Neural crest cell (in vitro differentiated cells): ENCODE measurements around the gene ARHGAP18. TPM values are rescaled to one million over a fixed set of nuclear protein-coding genes. Genes with fewer than 3 reads are reported as not detected.
A peak's percentile ranks its signal among the peaks of the same experiment; 100 is the strongest.

Experiments used
- DNase-seq: peaks from one replicate; pipeline ENCODE4 v3.0.0; 2021; ENCODE audit warnings: low read depth, mixed read lengths, low spot score
- H3K27ac Mint-ChIP-seq: one replicate; pipeline ENCODE4 v1.8.0; 2021; ENCODE audit warnings: mild to moderate bottlenecking, mixed read lengths; ENCODE audit not compliant: unreplicated experiment
- H3K27me3 Mint-ChIP-seq: 2 replicates; pipeline ENCODE4 v1.8.0; 2021; ENCODE audit warnings: low read depth, mild to moderate bottlenecking, mixed read lengths
- H3K36me3 Mint-ChIP-seq: 2 replicates; pipeline ENCODE4 v1.8.0; 2021; ENCODE audit warnings: low read depth, mild to moderate bottlenecking, mixed read lengths
- H3K4me1 Mint-ChIP-seq: 2 replicates; pipeline ENCODE4 v1.8.0; 2021; ENCODE audit warnings: mixed read lengths
- H3K4me3 Mint-ChIP-seq: one replicate; pipeline ENCODE4 v1.8.0; 2021; ENCODE audit warnings: mild to moderate bottlenecking, mixed read lengths
- H3K9me3 Mint-ChIP-seq: 2 replicates; pipeline ENCODE4 v1.8.0; 2021; ENCODE audit warnings: mixed read lengths
- total RNA-seq: library from RNA; stranded (reverse); gene quantifications from 2 replicates; pipeline ENCODE4 v1.2.1, GENCODE V29; 2021
- TF ChIP-seq, protein P1 (sequence below): fragments of 200-600 bp; sonication (generic); conservative IDR thresholded peaks from 2 replicates; pipeline ENCODE4 v1.5.0; 2021; ENCODE audit warnings: antibody characterized with exemption, mild to moderate bottlenecking

ARHGAP18 gene
- total RNA-seq, 1 donor from 2014 or later = 3.4 TPM

DNA sequence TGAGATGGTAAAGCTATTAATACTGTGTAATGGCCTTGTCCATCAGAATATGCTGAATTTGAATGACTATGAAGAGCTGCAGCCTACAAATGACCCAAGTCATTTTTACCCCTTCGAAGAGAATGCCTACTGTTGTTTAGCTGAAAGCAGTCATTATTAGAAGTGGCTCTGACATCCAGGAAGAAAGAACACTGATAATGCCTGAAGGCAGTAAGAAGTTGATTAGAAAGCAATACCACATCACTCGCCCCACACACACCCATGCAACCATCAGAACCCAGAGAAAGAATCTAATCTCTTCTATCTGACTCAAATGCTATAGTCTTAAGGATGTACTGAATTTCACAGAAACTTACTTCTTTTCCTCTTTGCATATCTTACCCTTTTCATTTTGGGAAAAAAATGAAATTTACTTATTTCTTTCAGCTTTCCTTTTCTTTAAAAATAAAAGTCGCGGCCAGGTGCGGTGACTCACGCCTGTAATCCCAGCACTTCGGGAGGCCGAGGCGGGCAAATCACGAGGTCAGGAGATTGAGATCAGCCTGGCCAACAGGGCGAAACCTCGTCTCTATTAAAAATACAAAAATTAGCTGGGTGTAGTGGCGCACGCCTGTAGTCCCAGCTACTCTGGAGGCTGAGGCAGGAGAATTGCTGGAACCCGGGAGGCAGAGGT is 61.0 kb downstream of the ARHGAP18 start:
- Mint-ChIP-seq H3K4me1 (peaks cover 26% of the 10 kb centered on the region), H3K27ac (peak overlapping the region; percentile 46), H3K36me3 (no peaks in the 10 kb centered on the region), H3K4me3 (peak overlapping the region; percentile 25), H3K27me3 (no peaks in the 10 kb centered on the region), H3K9me3 (no peaks in the 10 kb centered on the region)
- DNase-seq = no peak
- TF ChIP-seq, protein P1, sequence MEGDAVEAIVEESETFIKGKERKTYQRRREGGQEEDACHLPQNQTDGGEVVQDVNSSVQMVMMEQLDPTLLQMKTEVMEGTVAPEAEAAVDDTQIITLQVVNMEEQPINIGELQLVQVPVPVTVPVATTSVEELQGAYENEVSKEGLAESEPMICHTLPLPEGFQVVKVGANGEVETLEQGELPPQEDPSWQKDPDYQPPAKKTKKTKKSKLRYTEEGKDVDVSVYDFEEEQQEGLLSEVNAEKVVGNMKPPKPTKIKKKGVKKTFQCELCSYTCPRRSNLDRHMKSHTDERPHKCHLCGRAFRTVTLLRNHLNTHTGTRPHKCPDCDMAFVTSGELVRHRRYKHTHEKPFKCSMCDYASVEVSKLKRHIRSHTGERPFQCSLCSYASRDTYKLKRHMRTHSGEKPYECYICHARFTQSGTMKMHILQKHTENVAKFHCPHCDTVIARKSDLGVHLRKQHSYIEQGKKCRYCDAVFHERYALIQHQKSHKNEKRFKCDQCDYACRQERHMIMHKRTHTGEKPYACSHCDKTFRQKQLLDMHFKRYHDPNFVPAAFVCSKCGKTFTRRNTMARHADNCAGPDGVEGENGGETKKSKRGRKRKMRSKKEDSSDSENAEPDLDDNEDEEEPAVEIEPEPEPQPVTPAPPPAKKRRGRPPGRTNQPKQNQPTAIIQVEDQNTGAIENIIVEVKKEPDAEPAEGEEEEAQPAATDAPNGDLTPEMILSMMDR = no peak

DNA sequence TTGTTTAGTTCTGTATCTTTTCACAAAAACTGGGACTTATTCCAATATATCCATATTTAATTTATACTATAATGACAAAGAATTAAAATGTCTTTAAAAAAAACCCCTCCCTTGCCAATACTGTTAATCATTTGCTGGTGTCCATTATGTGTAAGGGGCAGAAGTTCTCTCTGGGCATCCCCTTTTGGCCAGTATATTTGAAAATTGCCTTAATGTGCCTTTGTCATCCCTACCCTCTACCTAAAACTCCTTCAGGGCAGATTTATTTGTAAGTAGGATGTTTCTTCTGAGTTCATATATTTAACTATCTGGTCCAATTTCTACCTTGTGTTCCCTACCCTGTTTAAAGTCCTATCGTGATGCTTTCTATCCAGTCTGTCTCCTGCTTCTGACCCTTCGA is 62.9 kb downstream of the ARHGAP18 start:
- no peak overlapping the region for H3K27ac Mint-ChIP-seq
- H3K4me3 Mint-ChIP-seq = no peak overlapping the region
- DNase-seq = no peak
- H3K9me3 Mint-ChIP-seq = no peaks in the 10 kb centered on the region
- TF ChIP-seq, protein P1 = no peak
- no peaks in the 10 kb centered on the region for H3K27me3 Mint-ChIP-seq
- H3K4me1 Mint-ChIP-seq = peaks cover 25% of the 10 kb centered on the region
- no peaks in the 10 kb centered on the region for H3K36me3 Mint-ChIP-seq

DNA sequence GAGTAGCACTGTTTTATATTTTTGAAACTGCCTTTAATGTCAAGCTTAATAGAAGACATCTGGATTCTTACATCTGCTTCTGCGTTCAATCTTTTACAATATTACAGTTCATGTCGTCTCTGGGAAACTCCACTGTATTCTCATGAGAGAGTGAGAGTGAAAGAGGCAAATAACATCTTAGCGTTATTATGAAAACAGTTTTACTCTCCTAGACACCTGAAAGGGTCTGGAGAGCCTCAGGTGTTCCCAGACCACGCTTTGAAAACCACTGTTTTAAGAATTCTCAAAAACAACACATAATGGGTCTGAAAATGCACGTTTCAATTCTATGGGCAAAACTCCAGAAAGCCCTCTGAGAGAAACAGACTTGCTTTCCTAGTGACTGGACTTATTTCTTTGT is 63.3 kb downstream of the ARHGAP18 start:
- Mint-ChIP-seq H3K36me3 (no peaks in the 10 kb centered on the region), H3K9me3 (no peaks in the 10 kb centered on the region), H3K4me1 (peaks cover 23% of the 10 kb centered on the region), H3K27me3 (no peaks in the 10 kb centered on the region), H3K4me3 (no peak overlapping the region), H3K27ac (no peak overlapping the region)
- TF ChIP-seq, protein P1 = no peak
- no peak for DNase-seq

DNA sequence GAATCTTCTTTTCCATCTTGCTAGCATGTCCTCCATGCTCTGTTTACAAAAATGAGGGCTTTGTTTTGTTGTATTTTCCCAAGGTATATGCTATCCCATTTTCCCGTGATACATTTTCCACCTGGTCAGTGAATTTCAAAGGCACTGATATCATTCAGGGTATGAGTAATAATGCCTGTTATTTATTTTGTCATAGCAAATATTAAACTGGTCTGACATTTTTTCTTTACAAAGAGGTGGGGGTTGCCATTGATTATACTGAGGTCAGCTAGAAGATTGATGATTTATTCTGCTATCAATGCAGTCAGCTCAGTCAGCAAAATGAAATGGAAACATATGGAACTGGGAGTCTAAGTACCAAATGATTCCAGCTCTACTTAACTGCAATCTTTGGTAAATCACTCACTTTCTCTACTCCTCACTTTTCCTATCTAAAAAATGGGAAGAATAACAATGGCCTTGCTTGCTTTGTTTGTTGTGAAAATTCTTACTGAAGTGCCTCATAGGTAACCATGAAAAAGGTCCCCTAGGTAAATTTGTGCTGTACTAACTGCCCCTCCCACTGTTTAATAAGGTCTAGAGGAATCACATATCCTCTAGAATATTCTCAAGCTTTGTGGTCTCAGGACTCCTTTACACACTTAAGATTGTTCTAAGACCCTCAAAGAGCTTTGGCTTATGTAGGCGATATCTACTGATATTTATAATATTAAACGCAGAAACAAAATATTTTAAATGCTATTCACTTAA is 64.0 kb downstream of the ARHGAP18 start:
- Mint-ChIP-seq H3K27ac (peak overlapping the region; percentile 59), H3K4me3 (no peak overlapping the region), H3K4me1 (peaks cover 20% of the 10 kb centered on the region), H3K36me3 (no peaks in the 10 kb centered on the region), H3K27me3 (no peaks in the 10 kb centered on the region), H3K9me3 (no peaks in the 10 kb centered on the region)
- no peak for DNase-seq
- TF ChIP-seq, protein P1 = no peak

DNA sequence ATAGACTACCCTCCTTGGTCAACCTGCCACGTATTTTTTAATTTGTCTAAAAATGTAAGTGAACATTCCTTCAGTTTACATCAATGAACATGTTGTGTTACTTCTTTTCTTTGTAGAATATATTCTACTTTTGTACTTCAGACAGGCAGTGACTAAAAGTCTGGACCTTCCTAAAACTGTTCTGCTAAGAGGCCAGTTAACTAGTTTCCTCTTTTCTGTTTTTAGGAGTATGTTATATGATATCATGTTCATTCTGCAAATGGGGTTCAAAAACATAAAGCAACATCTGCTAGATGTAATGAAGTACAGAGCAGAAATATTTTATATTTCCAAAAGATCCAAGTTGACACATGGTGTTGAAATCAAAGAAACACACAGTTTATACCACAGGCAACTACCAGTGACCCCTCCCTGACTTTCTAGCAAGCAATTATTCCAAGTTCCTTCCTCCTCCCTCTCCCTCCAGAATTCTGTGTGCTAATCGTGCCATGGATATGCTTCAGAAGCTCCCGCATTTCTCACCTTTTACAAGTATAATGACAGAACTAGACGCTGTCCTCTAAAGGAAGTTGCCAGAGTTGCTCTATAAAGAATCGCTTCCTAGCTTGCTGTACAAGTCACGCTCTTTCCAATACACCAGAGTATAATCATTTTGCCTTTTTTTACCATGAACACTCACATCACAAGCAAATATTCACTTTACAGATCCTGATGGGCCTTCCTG is 64.7 kb downstream of the ARHGAP18 start:
- TF ChIP-seq, protein P1 = no peak

More for the DNA sequence above, 64.7 kb downstream of the ARHGAP18 start:
- Mint-ChIP-seq H3K9me3 (no peaks in the 10 kb centered on the region), H3K27me3 (no peaks in the 10 kb centered on the region), H3K36me3 (no peaks in the 10 kb centered on the region), H3K27ac (no peak overlapping the region), H3K4me3 (no peak overlapping the region), H3K4me1 (peaks cover 20% of the 10 kb centered on the region)
- no peak for DNase-seq
